GM18508 (cell line): Measurements from ENCODE around the gene TSPAN15.
"Not testable (repeated sequence)": the region's sequence is repeated elsewhere in the genome, so short reads cannot be mapped to it uniquely, and the experiment has no call there.

Experiments
- ATAC-seq: cut with Tn5 transposase; IDR thresholded peaks from one replicate; pipeline ENCODE4 v1.9.1; 2021; ENCODE audit warnings: moderate number of reproducible peaks; ENCODE audit not compliant: insufficient read depth, unreplicated experiment

The TSPAN15 gene

DNA sequence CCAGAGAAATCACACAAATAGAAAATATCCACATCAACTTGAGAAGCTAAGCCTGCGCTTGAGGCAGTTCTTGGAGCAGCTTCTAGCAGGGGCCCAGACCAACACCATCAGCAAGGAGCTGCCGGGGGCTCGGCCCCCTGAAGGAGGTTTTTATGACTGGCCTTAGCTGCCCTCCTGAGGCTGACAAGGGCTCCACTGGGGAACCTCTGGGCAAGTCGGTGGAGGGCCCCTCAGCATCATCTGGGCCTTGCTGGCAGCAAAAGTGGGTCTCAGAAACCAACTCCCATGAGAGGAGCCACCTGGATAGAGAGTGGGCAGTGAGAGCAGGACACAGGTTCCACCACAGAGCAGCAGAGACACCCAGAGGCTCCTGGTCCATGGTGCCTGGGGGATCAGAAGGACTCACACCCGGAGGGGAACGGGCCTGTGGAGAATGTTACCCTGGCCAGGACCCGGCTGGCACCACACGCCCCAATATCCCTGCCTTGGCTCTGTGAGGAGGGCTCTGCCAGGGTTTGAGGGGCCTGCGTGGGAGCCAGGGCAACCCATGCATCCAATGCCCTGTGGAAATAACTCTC lies 66.1 kb downstream of the TSPAN15 start:
- no peak for ATAC-seq

DNA sequence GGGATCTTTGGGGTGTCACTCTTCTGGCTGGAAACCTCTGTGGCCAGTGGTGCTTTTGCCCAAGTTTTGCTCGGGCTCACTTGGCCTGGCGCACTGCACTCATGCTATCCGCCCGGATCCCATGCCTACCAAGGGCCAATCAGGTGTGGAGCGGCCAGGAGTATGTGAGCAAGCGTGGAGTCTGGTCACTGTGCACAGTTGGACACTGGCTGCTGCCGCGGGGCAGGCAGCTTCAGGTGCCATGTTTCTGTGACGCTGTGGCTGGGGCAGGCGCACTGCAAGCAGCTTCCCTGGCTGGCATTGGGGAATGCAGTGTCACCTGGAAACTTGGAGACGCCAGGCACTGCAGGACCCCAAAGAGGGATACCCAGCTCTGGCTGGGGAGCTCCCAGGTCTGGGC lies 76.7 kb downstream of the TSPAN15 start:
- ATAC-seq: no peak

DNA sequence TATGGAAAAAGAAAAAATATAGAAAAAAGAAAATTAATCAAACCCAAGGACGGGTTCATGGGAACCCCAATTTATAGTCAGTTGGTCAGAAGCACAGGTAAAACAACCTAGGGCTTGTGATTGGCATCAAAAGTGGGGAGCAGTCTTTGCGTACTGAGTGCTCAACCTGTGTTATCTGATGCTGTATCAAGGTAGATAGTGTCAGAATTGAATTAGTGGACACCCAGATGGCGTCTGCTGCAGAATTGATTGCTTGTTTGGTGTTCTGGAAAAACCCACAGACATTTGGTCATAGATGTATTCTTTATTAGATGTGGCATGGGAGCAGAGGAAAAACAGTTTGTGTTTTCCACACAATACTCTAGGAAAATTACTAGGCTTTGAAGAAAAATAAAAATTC lies 82.4 kb downstream of the TSPAN15 start:
- no peak for ATAC-seq

DNA sequence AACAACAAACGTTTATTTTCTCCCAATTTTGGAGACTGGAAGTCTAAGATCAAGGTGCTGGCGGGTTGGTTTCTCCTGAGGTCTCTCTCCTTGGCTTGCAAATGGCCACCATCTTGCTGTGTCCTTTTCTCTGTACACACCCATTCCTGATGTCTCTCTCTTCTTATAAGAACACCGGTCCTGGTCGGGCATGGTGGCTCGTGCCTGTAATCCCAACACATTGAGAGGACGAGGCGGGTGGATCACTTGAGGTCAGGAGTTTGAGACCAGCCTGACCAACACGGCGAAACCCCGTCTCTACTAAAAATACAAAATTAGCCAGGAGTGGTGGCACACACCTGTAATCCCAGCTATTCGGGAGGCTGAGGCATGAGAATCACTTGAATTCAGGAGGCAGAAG lies 85.3 kb downstream of the TSPAN15 start:
- not testable (repeated sequence) for ATAC-seq

DNA sequence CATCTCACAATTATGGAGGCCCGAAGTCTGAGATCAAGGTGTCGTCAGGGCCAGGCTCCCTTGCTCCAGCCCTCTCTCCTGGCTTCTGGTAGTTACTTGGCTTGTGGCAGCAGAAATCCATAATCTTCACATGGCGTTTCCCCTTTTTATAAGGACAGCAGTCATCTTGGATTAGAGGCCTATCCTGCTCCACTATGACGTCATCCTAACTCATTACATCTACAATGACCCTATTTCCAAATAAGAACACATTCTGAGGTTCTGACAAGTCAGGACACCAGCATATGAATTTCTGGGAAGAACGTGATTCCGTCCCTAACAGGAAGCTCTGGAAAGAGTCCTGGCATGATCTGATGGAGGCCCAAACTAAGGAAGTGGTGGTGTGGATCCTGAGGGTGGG lies 86.2 kb downstream of the TSPAN15 start:
- ATAC-seq: no peak

DNA sequence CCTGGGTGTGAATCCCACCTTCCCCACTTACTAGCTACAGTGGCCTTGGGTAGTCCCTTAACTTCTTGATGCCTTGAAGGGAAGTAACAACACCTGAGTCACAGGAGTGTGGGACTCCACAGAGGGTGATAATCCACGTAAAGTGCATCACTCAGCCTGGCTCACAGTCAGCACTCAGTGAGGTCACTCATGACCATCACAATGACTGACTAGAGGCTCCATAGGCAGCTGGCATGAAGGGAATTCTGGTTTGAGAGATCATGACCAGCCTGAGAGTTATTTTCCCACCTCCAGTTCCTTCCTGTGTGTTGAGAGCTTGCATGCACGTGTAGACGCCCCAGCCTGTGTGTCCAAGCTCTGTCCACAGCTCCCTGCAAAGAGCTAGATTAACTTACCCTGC lies 87.2 kb downstream of the TSPAN15 start:
- no peak for ATAC-seq

DNA sequence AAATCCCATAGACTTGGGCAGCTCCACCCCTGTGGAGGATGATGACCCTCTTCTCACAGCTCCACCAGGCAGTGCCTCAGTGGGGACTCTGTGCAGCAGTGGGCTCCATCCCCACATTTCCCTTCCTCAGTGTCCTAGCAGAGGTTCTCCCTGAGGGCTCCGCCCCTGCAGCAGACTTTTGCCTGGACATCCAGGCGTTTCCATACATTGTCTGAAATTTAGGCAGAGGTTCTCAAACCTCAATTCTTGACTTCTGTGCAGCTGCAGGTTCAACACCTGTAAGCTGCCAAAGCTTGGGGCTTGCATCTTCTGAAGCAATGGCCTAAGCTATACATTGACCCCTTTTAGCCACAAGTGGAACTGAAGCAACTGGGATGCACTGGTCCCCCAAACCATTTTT lies 90.2 kb downstream of the TSPAN15 start:
- ATAC-seq: no peak

DNA sequence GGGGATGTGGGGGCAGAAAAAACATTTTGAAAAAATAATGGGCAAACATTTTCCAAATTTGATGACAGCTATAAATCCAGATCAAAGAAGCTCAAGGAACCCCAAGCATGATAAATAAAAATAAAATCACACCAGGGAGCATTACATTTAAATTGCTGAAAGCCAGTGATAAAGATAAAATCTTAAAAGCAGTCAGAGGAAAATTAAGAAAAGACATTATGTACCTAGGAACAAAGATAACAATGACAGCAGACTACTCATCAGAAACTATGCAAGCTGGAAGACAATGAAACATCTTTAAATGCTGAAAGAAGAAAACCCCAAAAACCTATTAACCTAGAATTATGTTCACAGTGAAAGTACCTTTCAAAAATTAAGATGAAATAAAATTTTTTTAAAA lies 98.7 kb downstream of the TSPAN15 start:
- no peak for ATAC-seq

DNA sequence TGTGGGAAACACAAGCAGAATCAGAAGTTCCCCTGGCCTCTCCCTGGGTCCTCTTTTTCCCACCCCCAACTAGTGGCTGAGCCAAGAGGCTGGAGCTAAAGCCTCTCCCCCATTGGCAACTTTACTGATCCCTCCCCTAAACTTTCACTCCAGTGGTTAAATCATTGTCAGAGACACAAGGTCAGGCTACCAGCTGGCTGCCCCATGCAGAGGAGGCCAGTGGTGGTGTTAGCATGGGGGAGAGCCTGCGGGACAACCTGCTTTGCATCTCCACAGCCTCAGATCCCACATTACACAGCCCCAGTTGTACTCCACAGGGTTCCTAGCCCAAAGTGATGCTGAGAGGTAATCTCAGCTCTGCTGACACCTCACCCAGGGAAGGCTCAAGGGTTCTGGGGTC lies 101.0 kb downstream of the TSPAN15 start:
- no peak for ATAC-seq

DNA sequence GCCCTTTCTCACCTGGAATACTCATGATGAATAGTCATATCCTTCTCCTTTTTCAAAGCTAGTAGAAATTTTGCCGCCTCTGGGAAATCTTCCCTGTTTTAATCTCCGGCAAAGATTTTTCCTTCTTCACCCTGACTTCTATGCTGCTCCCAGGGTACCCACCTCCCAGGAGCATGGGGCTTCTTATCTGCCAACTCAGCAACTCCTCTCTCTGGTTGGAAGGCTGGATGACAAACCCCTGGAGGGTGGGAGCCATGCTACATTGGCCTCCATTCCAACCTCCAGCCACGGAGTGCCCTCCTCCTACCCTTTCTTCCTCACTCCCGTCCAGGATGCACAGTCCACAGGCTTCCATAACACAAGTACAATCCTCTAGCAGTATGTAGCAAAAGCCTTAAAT lies 102.1 kb downstream of the TSPAN15 start:
- ATAC-seq: no peak

DNA sequence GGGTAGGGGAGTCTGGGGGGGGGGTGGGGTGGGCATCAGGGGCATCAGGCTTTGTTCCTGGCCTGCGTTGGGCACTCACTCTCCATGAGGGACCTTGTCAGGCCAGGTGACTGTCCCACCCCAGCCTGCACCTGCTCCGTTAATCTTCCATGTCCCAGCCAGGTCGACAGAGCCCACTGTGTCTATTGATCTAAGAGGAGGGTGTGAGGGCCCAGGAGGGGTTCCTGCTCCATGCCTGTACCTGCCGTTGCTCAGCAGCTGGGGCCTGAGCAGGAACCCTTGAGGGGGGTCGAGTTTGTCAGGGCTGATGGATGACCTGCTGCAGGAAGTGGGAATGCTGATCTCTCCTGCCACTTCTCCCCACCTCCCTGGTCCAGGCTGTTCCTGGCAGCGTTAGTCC lies 103.3 kb downstream of the TSPAN15 start:
- ATAC-seq: no peak
